Measurements from ENCODE around the gene MAOA. TPM values are rescaled to one million over a fixed set of nuclear protein-coding genes. Genes with fewer than 3 reads are reported as not detected.

Gene MAOA
- polyA plus RNA-seq, 2 of the 4 experiments (the other 2 are of a cell fraction), result 0.34 to 5.6 TPM

- TF ChIP-seq HOXB13 (CRISPR knock-in tag; IDR thresholded peaks at IDR 0.05; ENCODE audit: low read depth) (no peak), FOXS1 (CRISPR knock-in tag; IDR thresholded peaks at IDR 0.05) (no peak), JUNB (IDR thresholded peaks at IDR 0.05) (no peak)
These were observed 29.0 kb upstream of the MAOA start (continued) for GRCh38 chrX:43627147-43627546.

GRCh38 chrX:43627669-43628068 is 28.4 kb upstream of the MAOA start:
- no peak for FAIRE-seq
- no peaks in the 10 kb centered on the region for H3K4me1 ChIP-seq
- no peak overlapping the region for H3K4me2 ChIP-seq
- no peak for ATAC-seq
- ChIA-PET CTCF (interaction anchor here (1.6 kb wide), 1 partner anchor 34 kb away, joined by 3 read pairs; no protein-coding TSS in a partner anchor), POLR2A (no interaction called here)
- TF ChIP-seq RNF2 (IDR thresholded peaks at IDR 0.05; ENCODE audit: borderline replicate concordance, low read depth), result no peak
- no peaks in the 10 kb centered on the region for H3K9me3 ChIP-seq
- DNase-seq (ENCODE audit: low read depth in 1 of 2, low spot score in 1 of 2), result no peak
- H3K27ac ChIP-seq, result no peak overlapping the region
- H3K4me3 ChIP-seq, result no peak overlapping the region
- 76% methylated on average over 1 of the region's 1 CpG for WGBS (ENCODE audit: missing lambda C conversion rate)

GRCh38 chrX:43629229-43629628 is 26.9 kb upstream of the MAOA start:
- TF ChIP-seq HEYL (CRISPR knock-in tag; IDR thresholded peaks at IDR 0.05), result no peak
- no peak for TF ChIP-seq HES2 (IDR thresholded peaks at IDR 0.05)
- TF ChIP-seq MAFK (IDR thresholded peaks at IDR 0.05; ENCODE audit: partially characterized antibody), result no peak
- TF ChIP-seq HDAC2 (IDR thresholded peaks at IDR 0.05), result no peak
- TF ChIP-seq CHD4 (IDR thresholded peaks at IDR 0.05; ENCODE audit: borderline replicate concordance), result no peak
- TF ChIP-seq MAZ (IDR thresholded peaks at IDR 0.05; ENCODE audit: borderline replicate concordance, low read depth, low read length), result no peak
- TF ChIP-seq ELK1 (IDR thresholded peaks at IDR 0.05; ENCODE audit: low read depth, low read length), result no peak
- Histone ChIP-seq H3K4me3 (no peak overlapping the region), H3K27ac (no peak overlapping the region), H3K4me1 (no peaks in the 10 kb centered on the region), H3K9me3 (no peaks in the 10 kb centered on the region), H3K4me2 (no peak overlapping the region)
- DNase-seq (ENCODE audit: low read depth in 1 of 2, low spot score in 1 of 2), result no peak
- POLR2A ChIA-PET, result no interaction called here
- 14% methylated on average over 1 of the region's 1 CpG for WGBS (ENCODE audit: missing lambda C conversion rate)
- CTCF ChIA-PET, result no interaction called here
- no peak for ATAC-seq
- FAIRE-seq, result peak; percentile 81

- H3K9me3 ChIP-seq, result no peaks in the 10 kb centered on the region
- WGBS (ENCODE audit: missing lambda C conversion rate), result 41% methylated on average over 1 of the region's 1 CpG
- CTCF ChIA-PET, result no interaction called here
- H3K4me2 ChIP-seq, result no peak overlapping the region
- H3K27ac ChIP-seq, result no peak overlapping the region
- ATAC-seq, result no peak
- no peak for DNase-seq (ENCODE audit: low read depth in 1 of 2, low spot score in 1 of 2)
- POLR2A ChIA-PET, result no interaction called here
- H3K4me3 ChIP-seq, result no peak overlapping the region
- peak; percentile 36 for FAIRE-seq
- no peaks in the 10 kb centered on the region for H3K4me1 ChIP-seq
- TF ChIP-seq CHD2 (IDR thresholded peaks at IDR 0.05; ENCODE audit: low read length, partially characterized antibody) (no peak), RCOR1 (IDR thresholded peaks at IDR 0.05; ENCODE audit: low read depth, low read length) (no peak), JUN (IDR thresholded peaks at IDR 0.05) (no peak), NR3C1 (IDR thresholded peaks at IDR 0.05) (no peak), NFE2L2 (conservative IDR thresholded peaks at IDR 0.05; ENCODE audit: low read length) (no peak), FOXS1 (CRISPR knock-in tag; IDR thresholded peaks at IDR 0.05) (no peak), EP300 (IDR thresholded peaks at IDR 0.05) (no peak), MYC (IDR thresholded peaks at IDR 0.05; ENCODE audit: borderline replicate concordance, low read length) (no peak), REST (IDR thresholded peaks at IDR 0.05) (no peak), RAD21 (conservative IDR thresholded peaks at IDR 0.05 in 1 of 2, IDR thresholded peaks at IDR 0.05 in 1 of 2) (no peak), E2F6 (IDR thresholded peaks at IDR 0.05; ENCODE audit: borderline replicate concordance, low read depth) (no peak), HMGXB4 (CRISPR knock-in tag; IDR thresholded peaks at IDR 0.05; ENCODE audit: borderline replicate concordance) (no peak), JUNB (IDR thresholded peaks at IDR 0.05) (no peak), CBX2 (IDR thresholded peaks at IDR 0.05; ENCODE audit: borderline replicate concordance, low read depth) (no peak), KDM5A (IDR thresholded peaks at IDR 0.05) (no peak), EHF (CRISPR knock-in tag; IDR thresholded peaks at IDR 0.05) (no peak)
These were observed 24.3 kb upstream of the MAOA start for GRCh38 chrX:43631841-43632240.

All from A549 (cell line).